GM21360 (cell line): ENCODE results near the gene C1orf210.

Experiments used
- ATAC-seq: cut with Tn5 transposase; IDR thresholded peaks from one replicate; pipeline ENCODE4 v1.9.1; 2021; ENCODE audit warnings: mild to moderate bottlenecking, moderate library complexity; ENCODE audit not compliant: unreplicated experiment

C1orf210 gene

DNA sequence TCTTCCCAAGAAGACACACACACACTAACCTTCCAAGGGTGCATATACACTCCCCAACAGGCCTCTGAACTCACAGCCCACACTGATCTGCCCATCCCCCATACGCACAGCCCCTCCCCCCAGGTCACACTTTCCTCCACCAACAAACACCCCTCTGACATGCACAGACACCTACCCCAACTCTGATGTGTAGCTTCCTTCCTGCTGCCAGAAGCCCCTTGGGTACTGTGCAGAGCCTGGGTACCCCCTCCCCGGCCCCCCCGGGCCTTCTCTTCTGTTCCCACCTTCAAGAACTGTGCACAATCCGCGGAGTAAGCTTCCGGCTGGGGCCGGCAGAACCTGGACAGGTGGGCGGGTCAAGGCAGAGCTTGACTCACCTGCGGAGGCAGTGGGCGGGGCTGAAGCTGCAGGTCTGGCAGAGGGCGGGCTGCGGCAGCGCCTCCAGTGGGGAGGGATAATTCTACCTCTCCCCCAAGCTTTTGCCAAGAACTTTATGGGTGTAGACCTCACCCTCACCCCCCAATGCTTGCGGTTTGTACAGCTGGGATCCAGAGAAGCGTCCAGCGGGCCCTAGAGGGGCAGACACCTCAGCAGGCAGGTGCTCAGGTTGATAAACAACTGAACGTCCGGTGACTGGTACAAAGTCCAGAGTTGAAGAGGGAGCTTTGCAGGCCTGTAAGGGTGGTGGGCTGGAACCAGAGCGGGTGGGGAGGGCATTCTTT lies at the start of gene C1orf210:
TSS of gene C1orf210 (minus strand) at position 313 of the 722 bp plus-strand sequence. CDS start 2,311 bp downstream, outside the sequence.
- no peak for ATAC-seq

DNA sequence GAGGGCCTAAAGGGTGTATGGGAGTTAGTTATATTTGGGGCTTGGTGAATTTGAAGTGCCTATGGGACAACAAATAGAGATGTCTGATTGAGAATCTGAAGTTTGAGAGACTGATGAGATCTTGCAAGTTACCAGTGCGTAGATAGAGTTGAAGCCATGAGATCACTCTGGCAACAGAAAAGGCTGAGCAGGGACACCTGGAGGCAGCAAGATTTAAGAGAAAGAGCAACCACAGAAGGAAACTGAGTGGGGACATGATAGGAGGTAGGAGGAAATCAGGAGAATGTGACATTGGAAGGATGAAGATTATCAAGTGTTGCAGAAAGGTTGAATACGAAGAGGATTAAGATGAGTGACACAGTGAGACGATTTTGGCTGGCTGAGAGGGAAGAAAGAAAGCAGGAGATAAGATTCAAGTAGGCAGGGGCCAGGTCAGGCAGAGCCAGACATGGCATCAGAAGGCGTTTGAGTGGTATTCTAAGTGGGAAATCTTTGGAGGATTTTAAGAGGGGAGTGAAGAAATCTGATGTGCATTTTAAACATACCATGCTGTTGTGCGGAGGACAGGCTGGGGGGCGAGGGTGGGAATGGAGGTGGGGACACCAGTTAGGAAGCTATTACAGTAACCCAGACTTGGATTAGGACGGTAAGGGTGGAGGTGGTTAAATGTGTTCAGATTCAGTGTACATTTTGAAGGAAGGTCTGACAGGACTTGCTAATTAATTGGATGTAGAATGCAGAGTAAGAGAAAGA lies 49.2 kb upstream of the C1orf210 start:
- ATAC-seq = no peak

- ATAC-seq = no peak
Measured at GRCh38 chr1:43331688-43332087, 46.3 kb upstream of the C1orf210 start.

DNA sequence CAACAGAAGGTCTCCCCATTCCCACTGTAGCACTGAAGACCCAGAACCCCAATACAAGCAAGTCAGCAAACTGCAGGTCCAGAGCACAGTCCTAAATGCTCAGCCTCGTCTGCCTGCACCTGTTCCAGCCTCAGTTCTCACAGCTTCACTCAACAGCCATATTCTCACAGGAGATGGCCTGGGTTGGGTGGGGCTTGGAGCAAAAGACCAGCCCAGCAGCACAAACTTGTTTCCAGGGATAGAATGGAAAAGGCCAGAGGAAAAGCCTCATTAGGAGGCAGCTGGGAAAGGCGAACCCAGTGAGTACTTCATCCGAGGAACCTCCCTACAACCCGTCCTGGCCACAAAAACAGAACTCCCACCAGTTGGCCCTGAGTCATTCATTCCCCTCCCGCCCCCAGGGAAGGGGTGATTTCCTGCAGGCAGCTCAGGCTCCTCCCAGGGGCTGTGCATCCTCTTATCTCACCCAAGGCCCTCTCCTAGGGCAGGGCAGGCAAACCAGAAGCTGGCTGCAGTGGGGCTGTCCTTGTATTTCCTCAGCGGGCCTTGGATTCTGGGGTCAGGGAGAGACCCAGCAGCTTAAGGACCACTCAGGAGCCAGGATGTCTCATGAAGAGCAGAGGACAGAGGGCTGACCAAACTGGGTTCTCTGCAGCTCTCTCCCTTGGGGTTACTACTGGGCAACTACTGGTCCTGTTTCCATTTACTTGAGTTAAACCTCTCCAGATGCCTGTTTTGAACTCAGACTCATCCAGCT lies 44.8 kb upstream of the C1orf210 start:
- ATAC-seq = no peak

DNA sequence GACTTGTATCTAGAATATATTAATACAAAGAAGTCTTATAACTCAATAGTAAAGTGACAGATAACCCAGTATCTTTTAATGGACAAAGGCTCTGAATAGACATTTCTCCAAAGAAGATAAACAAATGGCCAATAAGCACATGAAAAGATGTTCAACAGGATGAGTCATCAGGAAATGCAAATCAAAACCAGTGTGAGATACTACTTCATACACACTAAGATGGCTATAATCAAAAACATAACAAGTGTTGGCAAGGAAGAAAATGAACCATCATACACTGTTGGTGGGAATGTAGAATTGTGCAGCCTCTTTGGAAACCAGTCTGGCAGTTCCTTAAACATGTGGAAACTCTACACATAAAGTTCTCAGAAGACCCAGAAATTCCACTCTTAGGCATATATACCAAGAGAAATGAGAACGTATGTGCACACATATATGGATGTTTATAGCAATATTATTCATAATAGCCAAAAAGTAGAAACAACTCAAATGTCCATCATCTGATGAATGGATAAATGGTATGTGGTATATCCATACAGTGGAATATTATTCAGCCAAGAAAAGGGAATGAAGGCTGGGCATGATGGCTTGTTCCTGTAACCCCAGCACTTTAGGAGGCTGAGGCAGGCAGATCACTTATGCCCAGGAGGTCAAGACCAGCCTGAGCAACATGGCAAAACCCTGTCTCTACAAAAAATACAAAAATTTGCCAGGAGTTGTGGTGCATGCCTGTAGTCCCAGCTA lies 42.3 kb upstream of the C1orf210 start:
- no peak for ATAC-seq

- ATAC-seq = no peak
Measured at GRCh38 chr1:43325381-43325780, 40.0 kb upstream of the C1orf210 start.

DNA sequence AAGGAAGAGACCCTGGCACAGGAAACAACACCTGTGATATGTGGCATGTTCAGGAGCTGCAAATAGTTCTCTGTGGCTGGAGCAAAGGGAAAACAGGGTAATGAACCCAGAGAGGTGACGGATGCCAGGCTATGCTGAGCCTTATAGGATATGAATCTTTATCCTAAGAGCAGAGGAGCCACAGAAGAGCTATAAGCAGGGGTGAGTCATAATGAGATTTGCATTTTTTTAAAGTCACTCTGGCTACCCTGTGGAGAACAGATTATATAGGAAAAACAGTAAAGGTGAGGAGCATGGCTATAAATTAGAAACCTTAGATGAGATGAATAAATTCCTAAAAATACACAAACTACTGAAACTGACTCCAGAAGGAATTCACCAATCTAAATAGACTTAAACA lies 39.4 kb upstream of the C1orf210 start:
- no peak for ATAC-seq

DNA sequence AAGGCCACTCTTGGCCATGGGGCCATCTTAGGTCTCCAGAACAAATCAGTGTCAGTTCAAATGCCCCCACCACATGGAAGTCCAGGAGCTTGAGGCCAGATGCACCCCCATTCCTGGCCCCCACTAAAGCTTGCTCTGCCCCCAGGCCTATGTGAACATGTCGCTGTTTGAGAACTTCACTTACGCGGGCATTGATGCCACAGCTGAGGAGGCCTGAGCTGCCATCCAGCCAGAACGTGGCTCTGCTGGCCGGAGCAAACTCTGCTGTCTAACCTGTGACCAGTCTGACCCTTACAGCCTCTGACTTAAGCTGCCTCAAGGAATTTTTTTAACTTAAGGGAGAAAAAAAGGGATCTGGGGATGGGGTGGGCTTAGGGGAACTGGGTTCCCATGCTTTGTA lies 37.1 kb upstream of the C1orf210 start:
- ATAC-seq = no peak

DNA sequence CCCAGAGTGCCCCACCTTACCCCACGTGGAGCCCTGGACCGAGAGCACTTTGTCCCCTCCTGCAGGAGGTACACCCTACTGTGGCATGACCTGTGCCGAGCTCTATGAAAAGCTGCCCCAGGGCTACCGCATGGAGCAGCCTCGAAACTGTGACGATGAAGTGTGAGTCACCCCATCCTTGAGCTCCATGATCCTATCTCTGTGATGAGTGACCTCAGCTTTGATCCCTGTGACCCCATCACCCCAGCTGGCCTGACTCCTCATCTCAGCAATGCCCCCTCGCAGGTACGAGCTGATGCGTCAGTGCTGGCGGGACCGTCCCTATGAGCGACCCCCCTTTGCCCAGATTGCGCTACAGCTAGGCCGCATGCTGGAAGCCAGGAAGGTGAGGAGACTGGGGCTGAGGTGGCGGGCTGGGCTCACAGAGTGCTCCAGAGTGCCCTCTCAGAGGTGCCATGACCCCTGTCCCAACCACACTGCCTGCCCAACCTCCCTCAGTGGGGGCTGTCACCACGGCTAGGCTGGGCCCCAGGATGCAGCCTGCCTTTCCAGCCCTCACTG lies 36.0 kb upstream of the C1orf210 start:
- no peak for ATAC-seq

DNA sequence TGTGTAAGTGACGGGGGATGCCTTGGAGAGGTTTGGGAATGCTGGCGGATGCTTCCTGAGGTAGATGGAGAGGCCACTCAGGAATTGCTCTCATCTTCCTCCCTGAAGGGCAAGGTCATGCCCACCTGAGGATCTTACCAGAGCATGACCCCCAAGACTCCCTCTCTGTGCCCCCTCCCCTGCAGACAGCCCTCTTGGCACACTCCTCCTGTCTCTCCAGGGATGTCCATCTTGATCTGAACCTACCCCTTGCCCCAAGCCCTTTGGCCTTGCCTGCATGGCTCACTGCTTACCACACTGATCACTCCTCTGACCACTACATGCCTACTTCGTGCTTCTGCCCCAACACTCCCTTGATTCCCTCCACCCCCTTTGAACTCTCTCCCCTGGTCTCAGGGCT lies 34.4 kb upstream of the C1orf210 start:
- ATAC-seq = no peak

DNA sequence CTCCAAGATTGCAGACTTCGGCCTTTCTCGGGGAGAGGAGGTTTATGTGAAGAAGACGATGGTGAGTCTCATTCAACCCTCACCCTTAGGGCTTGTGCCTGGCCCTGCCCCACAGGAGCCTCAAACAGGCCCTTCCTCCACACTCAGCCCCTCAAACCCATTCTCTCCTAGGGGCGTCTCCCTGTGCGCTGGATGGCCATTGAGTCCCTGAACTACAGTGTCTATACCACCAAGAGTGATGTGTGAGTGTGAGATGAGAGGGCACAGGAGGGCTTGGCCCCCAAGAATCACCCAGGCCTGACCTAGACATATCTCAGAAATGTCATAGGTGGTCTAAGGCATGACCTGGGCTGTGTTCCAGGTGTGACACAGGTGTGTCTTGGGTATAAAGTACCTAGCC lies 33.9 kb upstream of the C1orf210 start:
- ATAC-seq = no peak

DNA sequence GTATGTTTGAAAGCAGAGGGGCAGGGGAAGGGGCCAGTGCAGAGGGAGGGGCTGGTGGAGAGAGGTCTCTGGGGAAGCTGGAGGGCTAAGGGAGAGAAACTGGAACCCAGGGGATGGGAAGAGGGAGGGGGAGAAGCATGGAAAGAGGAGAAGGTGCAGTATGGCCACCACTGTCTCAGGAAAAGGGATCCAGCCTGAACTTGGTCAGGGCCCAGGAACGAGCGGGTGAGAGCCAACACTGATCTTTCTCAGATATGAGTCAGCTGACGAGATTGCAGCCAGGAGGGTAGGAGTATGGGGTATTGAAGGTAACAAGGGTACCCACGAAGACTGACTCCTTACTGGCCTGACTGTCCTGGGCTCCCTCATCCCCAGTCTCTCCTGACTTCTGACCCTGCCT lies 33.5 kb upstream of the C1orf210 start:
- no peak for ATAC-seq

GRCh38 chr1:43317817-43318471 lies 32.6 kb upstream of the C1orf210 start:
- ATAC-seq = no peak

DNA sequence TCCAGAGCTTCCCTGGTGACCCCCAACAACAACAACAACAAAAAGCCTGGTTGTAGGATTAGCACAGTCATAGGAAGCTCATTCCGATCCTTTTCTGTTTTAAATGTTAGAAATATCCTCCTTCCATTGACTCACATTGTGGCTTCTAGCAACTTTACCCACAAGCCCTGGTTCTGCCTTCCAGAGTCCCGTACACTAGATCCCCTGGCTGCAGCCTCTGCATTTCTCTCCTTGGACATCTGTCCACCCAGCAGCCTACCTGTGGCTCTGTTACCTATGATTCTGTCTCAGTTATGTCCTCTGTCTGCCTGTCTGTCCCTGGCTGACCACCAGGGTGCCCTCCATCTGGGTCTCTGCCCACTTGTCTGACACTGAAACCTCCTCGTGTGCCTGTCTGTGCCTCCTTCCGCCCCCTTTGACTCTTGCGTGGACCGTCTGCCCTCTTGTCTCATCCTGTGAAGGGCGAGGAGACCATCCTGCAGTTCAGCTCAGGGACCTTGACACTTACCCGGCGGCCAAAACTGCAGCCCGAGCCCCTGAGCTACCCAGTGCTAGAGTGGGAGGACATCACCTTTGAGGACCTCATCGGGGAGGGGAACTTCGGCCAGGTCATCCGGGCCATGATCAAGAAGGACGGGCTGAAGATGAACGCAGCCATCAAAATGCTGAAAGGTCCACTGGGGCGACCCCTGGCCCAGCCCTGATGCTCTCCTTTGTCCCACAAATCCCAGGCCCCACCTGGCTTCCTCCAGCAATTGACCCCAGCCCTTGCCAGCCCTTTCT lies 31.5 kb upstream of the C1orf210 start:
- ATAC-seq = no peak

DNA sequence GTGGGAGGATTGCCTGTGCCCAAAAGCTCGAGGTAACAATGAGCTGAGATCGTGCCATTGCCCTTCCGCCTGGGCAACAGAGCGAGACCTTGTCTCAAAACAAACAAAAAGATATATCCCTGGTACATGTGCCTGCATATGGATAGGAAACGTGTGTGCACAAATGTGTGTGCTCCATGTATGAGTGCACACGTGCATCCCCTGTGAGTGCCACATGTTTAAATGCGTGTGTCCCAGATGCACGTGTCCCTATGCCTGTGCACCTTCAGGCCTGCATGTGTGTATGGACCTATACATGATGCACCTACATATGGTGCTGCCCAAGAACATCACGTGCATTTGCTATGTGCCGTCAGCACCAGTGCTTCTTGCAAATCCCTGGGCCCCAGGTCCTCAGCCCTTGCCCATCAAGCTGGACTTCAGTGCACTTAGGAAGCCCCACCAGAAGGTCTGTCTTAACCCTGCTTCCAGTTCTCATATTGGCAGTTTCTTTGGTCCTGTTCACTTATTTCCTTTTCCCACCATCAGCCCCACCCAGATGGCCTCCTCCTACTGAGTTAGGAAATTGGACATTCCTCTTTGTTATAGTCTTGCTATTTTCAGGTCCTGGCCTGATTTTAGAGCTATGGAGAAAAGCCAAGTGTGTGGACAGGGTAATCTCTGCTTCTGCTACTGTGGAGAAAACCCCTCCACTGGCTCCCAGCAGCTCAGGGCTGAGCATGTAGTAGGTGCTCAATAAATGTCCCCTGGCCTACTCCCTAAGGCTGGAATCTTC lies 30.8 kb upstream of the C1orf210 start:
- ATAC-seq = no peak

DNA sequence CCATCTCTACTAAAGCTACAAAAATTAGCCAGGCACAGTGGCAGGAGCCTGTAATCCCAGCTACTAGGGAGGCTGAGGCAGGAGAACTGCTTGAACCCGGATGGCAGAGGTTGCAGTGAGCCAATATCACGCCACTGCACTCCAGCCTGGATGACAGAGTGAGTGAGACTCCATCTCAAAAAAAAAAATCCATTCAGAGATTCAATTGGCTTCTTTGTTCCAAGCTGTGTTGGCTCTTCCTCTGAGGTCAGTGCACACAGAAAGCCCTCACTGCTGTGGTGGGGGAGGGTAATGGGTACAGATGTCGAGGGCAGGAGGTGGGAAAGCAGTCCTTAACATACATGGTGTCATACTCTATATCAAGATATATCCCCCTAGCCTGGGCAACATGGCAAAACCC lies 30.1 kb upstream of the C1orf210 start:
- ATAC-seq = no peak

DNA sequence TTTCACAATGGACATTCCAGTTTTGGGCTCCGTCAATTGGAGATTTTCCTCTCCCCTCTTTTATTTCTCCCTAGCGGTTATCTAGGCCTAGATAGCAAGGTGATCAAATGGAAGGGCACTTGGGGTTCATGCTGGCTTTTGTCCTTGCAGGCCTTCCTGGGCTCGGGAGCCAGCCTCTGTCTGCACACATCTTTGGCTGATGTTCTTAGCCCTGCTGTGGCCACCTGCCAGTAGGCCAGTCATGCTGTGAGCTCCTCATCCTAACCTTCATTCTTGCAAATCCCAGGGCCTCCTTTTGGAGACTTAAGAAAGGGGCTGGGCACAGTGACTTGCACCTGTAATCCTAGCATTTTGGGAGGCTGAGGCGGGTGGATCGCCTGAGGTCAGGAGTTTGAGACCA lies 28.9 kb upstream of the C1orf210 start:
- ATAC-seq = no peak

DNA sequence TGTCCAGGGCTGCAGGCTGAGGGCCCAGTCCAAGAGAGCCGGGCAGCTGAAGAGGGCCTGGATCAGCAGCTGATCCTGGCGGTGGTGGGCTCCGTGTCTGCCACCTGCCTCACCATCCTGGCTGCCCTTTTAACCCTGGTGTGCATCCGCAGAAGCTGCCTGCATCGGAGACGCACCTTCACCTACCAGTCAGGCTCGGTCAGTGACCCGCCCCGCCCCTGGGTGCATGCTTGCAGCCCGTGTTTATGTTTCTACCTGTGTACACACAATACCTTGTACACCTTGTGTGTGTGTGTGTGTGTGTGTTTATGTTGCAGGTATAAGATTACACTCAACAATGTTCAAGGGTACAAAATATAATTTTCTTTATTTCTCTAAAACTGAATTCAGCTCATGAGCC lies 28.4 kb upstream of the C1orf210 start:
- ATAC-seq = no peak
